GM19238 (cell line): ENCODE data around the gene ACO2.
"Not testable (repeated sequence)": the region's sequence is repeated elsewhere in the genome, so short reads cannot be mapped to it uniquely, and the experiment has no call there.

Experiments used
- DNase-seq: peaks from one replicate; pipeline ENCODE4 v3.0.0; 2011; ENCODE audit warnings: low spot score; ENCODE audit not compliant: insufficient read length

The ACO2 gene

GRCh38 chr22:41565403-41566054, 96.6 kb downstream of the ACO2 start:
- no peak for DNase-seq

DNA sequence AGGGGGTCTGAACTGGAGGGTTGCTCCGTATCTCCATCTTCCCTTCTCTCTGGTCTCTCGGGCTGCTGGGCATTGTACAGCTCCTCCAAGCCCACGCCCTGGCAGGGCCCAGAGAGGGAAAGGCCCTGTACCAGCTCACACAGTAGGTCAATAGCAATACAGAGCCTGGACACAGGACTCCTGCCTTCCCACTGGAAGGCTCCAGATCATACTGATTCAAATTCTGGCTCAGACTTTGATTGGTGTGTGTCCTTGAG, 98.5 kb downstream of the ACO2 start:
- no peak for DNase-seq

DNA sequence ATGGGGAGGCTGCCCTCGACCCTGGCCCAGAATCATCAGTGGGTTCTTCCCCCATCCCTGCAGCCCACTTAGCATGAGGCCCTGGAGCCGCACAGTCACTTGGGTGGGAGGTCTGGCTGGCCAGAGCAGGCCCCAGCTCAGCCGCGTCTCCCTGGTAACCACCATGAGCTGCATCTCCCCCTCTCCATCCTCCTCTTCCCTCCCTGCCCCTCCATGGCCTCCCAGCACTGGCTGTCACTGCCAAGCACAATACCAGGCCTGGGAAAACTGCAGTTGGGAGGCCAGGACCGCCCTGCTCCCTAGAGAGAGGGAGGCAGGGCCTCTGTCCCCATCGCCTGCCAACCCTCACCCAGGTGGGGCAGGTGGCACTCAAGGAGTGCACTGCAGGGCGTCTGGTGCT, 99.9 kb downstream of the ACO2 start:
- DNase-seq, result no peak

DNA sequence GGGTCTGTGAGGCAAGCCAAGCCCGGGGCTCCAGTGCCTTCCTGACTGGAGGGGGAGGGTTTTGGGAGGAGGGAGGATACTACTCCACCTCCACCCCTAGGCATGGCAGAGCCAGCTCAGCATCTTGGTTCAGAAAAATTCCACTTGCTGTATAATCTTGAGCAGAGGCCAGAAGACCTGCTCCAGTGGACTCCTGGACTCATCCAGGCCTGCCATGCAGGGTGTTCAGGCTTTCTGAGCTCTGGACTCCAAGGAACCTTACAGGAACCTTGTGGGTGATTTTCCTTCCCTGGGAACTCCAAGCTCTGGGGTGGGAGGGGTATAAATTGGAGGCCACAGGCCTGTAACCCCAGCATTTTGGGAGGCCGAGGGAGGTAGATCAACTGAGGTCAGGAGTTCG, 101.3 kb downstream of the ACO2 start:
- no peak for DNase-seq

DNA sequence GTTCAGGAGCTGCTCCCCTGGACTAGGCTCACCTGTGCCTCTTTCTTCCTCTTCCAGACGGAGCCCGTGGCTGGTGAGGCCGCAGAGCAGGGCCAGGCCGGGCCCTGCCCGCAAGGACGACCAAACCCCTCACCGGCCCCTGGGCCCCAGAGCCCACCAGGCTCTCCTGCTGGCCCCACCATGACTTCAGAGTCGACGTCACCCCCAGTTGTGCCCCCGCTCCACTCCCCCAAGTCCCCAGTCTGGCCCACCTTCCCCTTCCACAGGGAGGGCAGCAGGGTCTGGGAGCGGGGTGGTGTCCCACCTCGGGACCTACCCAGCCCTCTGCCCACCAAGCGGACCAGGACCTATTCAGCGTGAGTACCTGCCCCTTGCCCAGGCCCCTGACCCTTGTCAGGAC, 102.9 kb downstream of the ACO2 start:
- DNase-seq, result no peak

- not testable (repeated sequence) for DNase-seq
These were observed 103.4 kb downstream of the ACO2 start for GRCh38 chr22:41572305-41572704.

DNA sequence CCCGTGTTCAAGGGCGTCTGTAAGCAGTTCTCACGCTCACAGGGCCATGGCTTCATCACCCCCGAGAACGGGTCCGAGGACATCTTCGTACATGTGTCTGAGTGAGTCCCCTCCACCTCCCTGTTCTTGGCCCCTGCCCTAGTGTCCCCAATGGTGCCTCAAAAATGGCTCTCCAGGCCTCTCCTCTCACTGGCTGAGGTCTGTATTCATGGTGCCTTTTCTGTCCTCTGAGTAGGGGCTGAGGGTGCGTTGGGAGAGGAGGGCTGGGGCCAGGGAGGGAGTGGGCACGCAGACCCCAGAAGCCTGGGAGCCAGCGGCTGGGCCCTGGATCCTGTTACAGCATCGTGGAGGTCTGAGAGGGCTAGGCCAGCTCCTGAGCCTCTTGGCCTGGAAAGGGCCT, 104.8 kb downstream of the ACO2 start:
- no peak for DNase-seq

DNA sequence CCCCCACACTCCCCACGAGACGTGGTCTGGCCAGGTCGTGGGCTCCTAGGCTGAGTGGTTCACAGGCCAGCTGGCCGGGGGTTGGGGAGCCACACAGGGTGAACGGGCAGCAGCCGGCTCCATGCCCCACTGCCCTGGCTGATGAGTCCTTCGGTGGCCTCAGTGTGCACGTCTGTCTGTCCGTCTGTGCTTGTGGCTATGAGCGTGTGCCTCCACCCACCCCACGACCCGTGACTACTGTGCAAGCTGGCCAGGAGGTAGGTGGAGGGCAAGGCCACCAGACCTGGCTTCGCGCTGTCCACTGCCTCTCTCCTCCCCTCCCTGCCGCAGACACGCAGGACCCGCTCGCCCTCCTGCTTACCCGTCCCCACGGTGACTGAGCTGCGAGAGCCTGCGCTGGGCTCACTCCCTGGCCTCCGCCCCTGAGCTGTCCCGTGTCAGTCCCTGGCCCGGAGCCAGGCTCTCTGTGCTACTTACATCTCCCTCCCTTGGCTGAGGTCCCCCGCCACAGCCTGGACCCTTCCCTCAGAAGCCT, 106.0 kb downstream of the ACO2 start:
- no peak for DNase-seq

DNA sequence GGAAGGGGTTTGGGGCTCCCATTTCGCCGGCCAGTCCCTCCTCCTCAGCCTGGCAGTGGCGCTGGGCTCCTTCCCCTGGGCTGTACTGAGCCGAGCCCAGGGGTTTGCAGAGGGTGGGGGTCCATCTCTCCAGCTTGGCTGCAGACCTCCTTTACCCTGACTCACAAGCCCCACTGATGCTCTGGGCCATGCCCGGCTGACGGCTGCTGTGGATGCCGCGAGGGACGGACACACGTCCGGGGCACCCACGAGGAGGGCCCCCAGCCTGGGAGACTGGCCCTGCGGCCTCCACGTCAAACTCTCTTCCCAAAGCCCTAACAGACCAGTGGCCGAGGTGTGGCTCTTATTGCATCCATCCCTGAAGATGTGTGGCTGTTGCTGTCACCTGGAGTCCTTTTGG, 106.6 kb downstream of the ACO2 start:
- DNase-seq, result no peak

DNA sequence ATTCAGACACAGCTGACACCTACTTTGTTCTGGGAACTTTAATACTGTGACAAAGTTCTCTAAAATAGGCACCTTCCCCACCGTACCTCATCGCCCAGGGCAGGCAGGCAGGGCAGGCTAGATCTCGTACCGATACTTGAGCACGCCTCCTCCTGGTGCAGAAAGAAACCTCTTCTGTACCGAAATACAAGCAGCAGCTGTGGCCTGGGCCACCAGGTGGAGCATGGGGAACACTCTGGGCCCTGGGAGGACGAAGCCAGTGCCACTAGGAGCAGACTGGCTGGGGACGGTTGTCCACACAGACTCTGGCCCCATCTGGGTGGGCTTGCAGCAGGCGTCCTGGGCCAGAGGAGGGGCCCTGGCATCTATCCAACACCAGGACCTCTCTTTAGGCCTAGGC, 108.0 kb downstream of the ACO2 start:
- DNase-seq, result no peak

DNA sequence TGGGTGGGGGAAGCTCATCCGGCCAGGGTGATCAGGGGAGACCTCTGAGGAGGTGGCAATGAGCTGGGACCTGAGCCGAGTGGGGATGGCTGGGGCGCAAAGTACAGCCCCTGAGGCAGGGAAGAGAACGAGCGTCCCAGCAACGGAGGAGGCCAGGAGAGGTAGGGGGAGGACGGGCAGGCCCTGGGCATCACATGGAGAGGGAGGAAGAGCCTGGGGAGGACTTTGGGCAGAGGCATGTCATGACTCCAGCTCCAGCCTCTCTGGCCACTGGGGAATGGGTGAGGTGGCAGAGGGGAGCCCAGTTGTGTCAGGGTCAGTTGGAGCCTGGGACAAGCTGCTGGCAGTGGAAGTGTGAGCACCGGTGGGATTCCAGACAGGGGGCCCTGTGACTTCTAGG, 109.2 kb downstream of the ACO2 start:
- DNase-seq, result no peak
